A673 (cell line): ENCODE measurements around the gene FERD3L. TPM values are rescaled to one million over a fixed set of nuclear protein-coding genes. Genes with fewer than 3 reads are reported as not detected.

ENCODE experiments used
- BruUV-seq: library from RNA; stranded (reverse); fragments of 400-500 nt; replicated peaks from 2 replicates; lab custom pipeline; 2021; lab: Mats Ljungman, UMichigan
- CTCF ChIA-PET: fragments of 300-600 bp; sonication (Branson Sonifier 250); formaldehyde crosslinking; loops from one replicate; lab custom pipeline; 2022; ENCODE audit warnings: antibody characterized with exemption; lab: Charles Lee
- POLR2A ChIA-PET: fragments of 300-600 bp; sonication (Branson Sonifier 250); formaldehyde crosslinking; loops from one replicate; lab custom pipeline; 2022; ENCODE audit warnings: antibody characterized with exemption; ENCODE audit not compliant: low non-redundant PET; lab: Charles Lee
- DNase-seq: peaks from one replicate; pipeline ENCODE4 v3.0.0-alpha.2; 2015; ENCODE audit warnings: low spot score
- H3K27ac ChIP-seq: fragments of 200-600 bp; sonication (generic); 2 replicates; pipeline ENCODE4 v1.5.1; 2016; ENCODE audit warnings: mixed run types, low read depth, mild to moderate bottlenecking, mixed read lengths, antibody characterized with exemption, low read length; ENCODE audit not compliant: poor library complexity, severe bottlenecking
- H3K27me3 ChIP-seq: fragments of 200-600 bp; sonication (generic); replicated peaks from 2 replicates; pipeline ENCODE4 v1.6.1; 2017; ENCODE audit warnings: mixed run types, low read depth, mild to moderate bottlenecking, mixed read lengths, antibody characterized with exemption, low read length; ENCODE audit not compliant: insufficient read depth, poor library complexity
- H3K36me3 ChIP-seq: fragments of 200-600 bp; sonication (generic); 2 replicates; pipeline ENCODE4 v1.6.1; 2016; ENCODE audit warnings: mixed run types, mild to moderate bottlenecking, mixed read lengths, antibody characterized with exemption, low read length; ENCODE audit not compliant: insufficient read depth, poor library complexity, severe bottlenecking
- H3K4me1 ChIP-seq: fragments of 200-600 bp; sonication (generic); 2 replicates; pipeline ENCODE4 v1.6.1; 2017; ENCODE audit warnings: mixed run types, mild to moderate bottlenecking, mixed read lengths, antibody characterized with exemption, low read length; ENCODE audit not compliant: insufficient read depth, poor library complexity, severe bottlenecking
- H3K4me3 ChIP-seq: fragments of 200-600 bp; sonication (generic); 2 replicates; pipeline ENCODE4 v1.5.1; 2016; ENCODE audit warnings: low read depth, mixed run types, mild to moderate bottlenecking, mixed read lengths, low read length; ENCODE audit not compliant: poor library complexity, severe bottlenecking
- H3K9me3 ChIP-seq: fragments of 200-600 bp; sonication (generic); 2 replicates; pipeline ENCODE4 v1.6.1; 2016; ENCODE audit warnings: mixed run types, low read depth, mild to moderate bottlenecking, mixed read lengths, antibody characterized with exemption, low read length; ENCODE audit not compliant: poor library complexity, severe bottlenecking
- EZH2 ChIP-seq: fragments of 200-600 bp; sonication (generic); IDR thresholded peaks from 2 replicates; pipeline ENCODE4 v1.6.1; 2017; ENCODE audit warnings: borderline replicate concordance, low read depth, mild to moderate bottlenecking, mixed read lengths, antibody characterized with exemption, low read length; ENCODE audit not compliant: poor library complexity, severe bottlenecking
- intact Hi-C: fragments of 100-400 bp; cut with micrococcal nuclease; formaldehyde crosslinking; loops from one replicate; pipeline ENCODE4 v1.10.0; 2022; ENCODE audit not compliant: unreplicated experiment
- total RNA-seq: library from RNA; stranded (reverse); gene quantifications from 2 replicates; pipeline ENCODE4 v1.2.3, GENCODE V29; 2021
- TF ChIP-seq, protein P1 (sequence below): fragments of 300-800, 200-600 bp; sonication (generic); conservative IDR thresholded peaks from 2 replicates; pipeline ENCODE4 v1.5.1; 2017; ENCODE audit warnings: low read depth, mild to moderate bottlenecking, antibody characterized with exemption, low read length, moderate library complexity, mixed read lengths

FERD3L gene
- total RNA-seq, 1 experiment from 2014 or later = not detected

DNA sequence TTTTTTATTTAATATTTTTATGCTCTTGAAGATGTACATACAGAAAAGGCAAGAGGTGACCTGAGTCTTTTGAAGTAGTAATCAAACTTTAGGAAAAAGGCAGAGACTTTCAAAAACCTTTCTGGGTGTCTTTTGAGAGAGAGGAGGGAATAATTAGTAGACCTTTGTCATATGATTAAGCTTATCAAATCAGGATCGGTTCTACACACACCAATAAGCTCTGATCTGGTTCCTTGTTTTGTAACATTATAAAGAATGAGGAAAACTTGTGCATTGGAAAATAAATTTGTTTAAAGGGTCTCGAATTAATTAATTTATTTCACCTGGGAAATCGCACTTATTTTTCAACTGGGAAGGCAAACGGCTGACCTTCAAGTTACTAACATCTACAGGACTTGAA is 39.7 kb downstream of the FERD3L start:
- POLR2A ChIA-PET = no interaction called here

DNA sequence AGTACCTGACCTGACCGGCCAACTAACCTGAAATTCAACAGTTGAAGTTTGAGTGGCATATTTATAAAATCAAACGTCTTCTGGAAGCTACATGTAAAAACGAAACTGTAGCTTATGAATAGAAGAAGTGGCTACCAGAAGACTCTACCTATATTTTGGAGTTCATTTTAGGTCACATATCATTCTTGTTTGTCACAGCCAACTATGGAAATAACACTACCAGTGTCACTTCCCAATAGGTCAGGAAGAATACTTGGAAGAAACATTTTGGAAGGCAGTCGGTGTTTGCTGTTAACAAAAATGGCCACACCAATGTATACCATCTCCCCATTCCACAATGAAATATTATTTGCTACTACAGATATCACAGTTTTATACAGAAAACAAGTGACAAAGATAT is 40.4 kb downstream of the FERD3L start:
- no peaks in the 10 kb centered on the region for H3K9me3 ChIP-seq
- H3K36me3 ChIP-seq = no peaks in the 10 kb centered on the region
- no TSS peak for BruUV-seq
- no peaks in the 10 kb centered on the region for H3K27me3 ChIP-seq
- no peak for DNase-seq
- intact Hi-C loops = loop anchor here (5.0 kb wide), 2 partner anchors 213 to 318 kb away; no protein-coding TSS in a partner anchor
- H3K27ac ChIP-seq = no peak overlapping the region
- ChIA-PET CTCF (no interaction called here), POLR2A (no interaction called here)
- peaks cover 28% of the 10 kb centered on the region for H3K4me1 ChIP-seq
- TF ChIP-seq, protein P1, sequence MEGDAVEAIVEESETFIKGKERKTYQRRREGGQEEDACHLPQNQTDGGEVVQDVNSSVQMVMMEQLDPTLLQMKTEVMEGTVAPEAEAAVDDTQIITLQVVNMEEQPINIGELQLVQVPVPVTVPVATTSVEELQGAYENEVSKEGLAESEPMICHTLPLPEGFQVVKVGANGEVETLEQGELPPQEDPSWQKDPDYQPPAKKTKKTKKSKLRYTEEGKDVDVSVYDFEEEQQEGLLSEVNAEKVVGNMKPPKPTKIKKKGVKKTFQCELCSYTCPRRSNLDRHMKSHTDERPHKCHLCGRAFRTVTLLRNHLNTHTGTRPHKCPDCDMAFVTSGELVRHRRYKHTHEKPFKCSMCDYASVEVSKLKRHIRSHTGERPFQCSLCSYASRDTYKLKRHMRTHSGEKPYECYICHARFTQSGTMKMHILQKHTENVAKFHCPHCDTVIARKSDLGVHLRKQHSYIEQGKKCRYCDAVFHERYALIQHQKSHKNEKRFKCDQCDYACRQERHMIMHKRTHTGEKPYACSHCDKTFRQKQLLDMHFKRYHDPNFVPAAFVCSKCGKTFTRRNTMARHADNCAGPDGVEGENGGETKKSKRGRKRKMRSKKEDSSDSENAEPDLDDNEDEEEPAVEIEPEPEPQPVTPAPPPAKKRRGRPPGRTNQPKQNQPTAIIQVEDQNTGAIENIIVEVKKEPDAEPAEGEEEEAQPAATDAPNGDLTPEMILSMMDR = no peak
- no peak for TF ChIP-seq EZH2
- H3K4me3 ChIP-seq = no peak overlapping the region

More for the DNA sequence above, 39.7 kb downstream of the FERD3L start:
- intact Hi-C loops = loop anchor here (5.0 kb wide), 2 partner anchors 213 to 318 kb away; no protein-coding TSS in a partner anchor
- DNase-seq = no peak
- no peak overlapping the region for H3K27ac ChIP-seq
- H3K4me1 ChIP-seq = peaks cover 25% of the 10 kb centered on the region
- TF ChIP-seq, protein P1 = no peak
- TF ChIP-seq EZH2 = no peak
- CTCF ChIA-PET = interaction anchor here (0.5 kb wide), 1 partner anchor 1680 kb away, joined by 3 read pairs; no protein-coding TSS in a partner anchor
- no peaks in the 10 kb centered on the region for H3K36me3 ChIP-seq
- no peaks in the 10 kb centered on the region for H3K9me3 ChIP-seq
- H3K27me3 ChIP-seq = no peaks in the 10 kb centered on the region
- BruUV-seq = no TSS peak
- no peak overlapping the region for H3K4me3 ChIP-seq

DNA sequence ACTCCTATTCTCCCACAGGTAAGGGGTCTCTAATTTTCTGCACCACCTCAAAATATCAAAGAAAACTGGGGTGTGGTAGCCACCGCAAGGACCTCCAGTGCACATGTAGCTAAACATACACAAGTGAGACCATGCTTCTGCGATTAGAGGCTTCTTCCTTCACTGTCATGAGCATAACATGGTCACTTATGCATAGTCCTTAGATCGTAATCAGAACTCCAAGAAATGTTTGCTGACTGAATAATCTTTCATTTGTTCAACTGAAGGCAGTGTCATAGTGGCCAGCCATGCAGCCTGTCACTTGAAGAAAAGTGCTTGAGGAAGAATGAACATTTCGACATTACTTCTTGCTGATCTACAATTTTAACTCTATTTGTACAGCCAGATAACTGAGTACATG is 42.3 kb downstream of the FERD3L start:
- H3K4me3 ChIP-seq = no peak overlapping the region
- TF ChIP-seq, protein P1 = no peak
- TF ChIP-seq EZH2 = no peak
- ChIA-PET POLR2A (no interaction called here), CTCF (no interaction called here)
- H3K4me1 ChIP-seq = peaks cover 19% of the 10 kb centered on the region
- H3K36me3 ChIP-seq = no peaks in the 10 kb centered on the region
- no peaks in the 10 kb centered on the region for H3K9me3 ChIP-seq
- no peak overlapping the region for H3K27ac ChIP-seq
- no peak for DNase-seq
- no TSS peak for BruUV-seq
- H3K27me3 ChIP-seq = no peaks in the 10 kb centered on the region
- intact Hi-C loops = no loop called here
